ENCODE measurements around the gene ARHGAP15.

Gene ARHGAP15

GRCh38 chr2:143354050-143354750 is 225.0 kb downstream of the ARHGAP15 start:
- no peak for DNase-seq

- DNase-seq, result no peak
Measured at GRCh38 chr2:143355870-143356269, 226.7 kb downstream of the ARHGAP15 start.

GRCh38 chr2:143356336-143356735 is 227.1 kb downstream of the ARHGAP15 start:
- DNase-seq, result no peak

- no peak for DNase-seq
Measured at GRCh38 chr2:143356736-143357446, 227.7 kb downstream of the ARHGAP15 start.

GRCh38 chr2:143357966-143358365 is 228.7 kb downstream of the ARHGAP15 start:
- no peak for DNase-seq

- DNase-seq, result no peak
Measured at GRCh38 chr2:143361346-143361745, 232.1 kb downstream of the ARHGAP15 start.

GRCh38 chr2:143371616-143372015 is 242.4 kb downstream of the ARHGAP15 start:
- DNase-seq, result no peak

- DNase-seq, result no peak
Measured at GRCh38 chr2:143375384-143375880, 246.2 kb downstream of the ARHGAP15 start.

- DNase-seq, result no peak
Measured at GRCh38 chr2:143378996-143379395, 249.8 kb downstream of the ARHGAP15 start.

- no peak for DNase-seq
Measured at GRCh38 chr2:143379955-143380354, 250.7 kb downstream of the ARHGAP15 start.

GRCh38 chr2:143382573-143382972 is 253.4 kb downstream of the ARHGAP15 start:
- no peak for DNase-seq

GRCh38 chr2:143383016-143383415 is 253.8 kb downstream of the ARHGAP15 start:
- DNase-seq, result no peak

GRCh38 chr2:143384111-143384510 is 254.9 kb downstream of the ARHGAP15 start:
- DNase-seq, result no peak

GRCh38 chr2:143390171-143390570 is 261.0 kb downstream of the ARHGAP15 start:
- DNase-seq, result no peak

- no peak for DNase-seq
Measured at GRCh38 chr2:143392358-143392757, 263.1 kb downstream of the ARHGAP15 start.

GRCh38 chr2:143394062-143394461 is 264.8 kb downstream of the ARHGAP15 start:
- DNase-seq, result no peak

- DNase-seq, result no peak
Measured at GRCh38 chr2:143397884-143398614, 268.8 kb downstream of the ARHGAP15 start.

- DNase-seq, result no peak
Measured at GRCh38 chr2:143398781-143399180, 269.6 kb downstream of the ARHGAP15 start.

GRCh38 chr2:143399631-143400069 is 270.4 kb downstream of the ARHGAP15 start:
- DNase-seq, result no peak

GRCh38 chr2:143401861-143402260 is 272.6 kb downstream of the ARHGAP15 start:
- DNase-seq, result no peak

- DNase-seq, result no peak
Measured at GRCh38 chr2:143402451-143402850, 273.2 kb downstream of the ARHGAP15 start.

GRCh38 chr2:143410082-143410897 is 281.1 kb downstream of the ARHGAP15 start:
- DNase-seq, result no peak

- DNase-seq, result no peak
Measured at GRCh38 chr2:143415571-143415970, 286.4 kb downstream of the ARHGAP15 start.

All from activated CD4-positive, alpha-beta T cell treated with anti-CD3 and anti-CD28 coated beads for 48 hours (primary cell).